Breast epithelium (tissue), 4 donors: Measurements from ENCODE around the gene FOXS1. TPM values are rescaled to one million over a fixed set of nuclear protein-coding genes. Genes with fewer than 3 reads are reported as not detected.

ENCODE experiments used
- DNase-seq, 2 donors: peaks; one replicate each; pipeline ENCODE4 v3.0.0-alpha.2; 2019; ENCODE audit warnings: low spot score in 2 of 2
- H3K27ac ChIP-seq, 2 donors: fragments of 200-600 bp; sonication (generic) in 1 of 2; one replicate each; pipeline ENCODE4 v1.5.1; 2016 to 2019; ENCODE audit warnings: mild to moderate bottlenecking in 1 of 2
- H3K27me3 ChIP-seq, 2 donors: fragments of 200-600 bp; sonication (generic) in 1 of 2; one replicate each; pipeline versions ENCODE4 v1.5.1 to v1.6.0; 2017 to 2019; ENCODE audit warnings: control low read depth in 1 of 2, mild to moderate bottlenecking in 1 of 2
- H3K36me3 ChIP-seq: fragments of 200-600 bp; one replicate; pipeline ENCODE4 v1.5.1; 2019
- H3K4me1 ChIP-seq, 2 donors: fragments of 200-600 bp; sonication (generic); one replicate each; pipeline ENCODE4 v1.5.1; 2016 to 2019; ENCODE audit warnings: control low read depth in 1 of 2
- H3K4me3 ChIP-seq, 3 donors: fragments of 200-600 bp; sonication (generic); 1 replicate in 2 of 3; 2 replicates in 1 of 3; pipeline ENCODE4 v1.5.1; 2016 to 2019; ENCODE audit warnings: mild to moderate bottlenecking in 3 of 3, moderate library complexity in 2 of 3
- H3K9me3 ChIP-seq, 2 donors: fragments of 200-600 bp; sonication (generic) in 1 of 2; one replicate each; pipeline ENCODE4 v1.5.1; 2016 to 2019; ENCODE audit warnings: control low read depth in 1 of 2
- CTCF ChIP-seq, 3 donors: fragments of 450-650 bp; IDR thresholded peaks; one replicate each; pipeline ENCODE4 v1.5.1; 2016 to 2017; ENCODE audit warnings: antibody characterized with exemption in 3 of 3, mild to moderate bottlenecking in 3 of 3, moderate library complexity in 3 of 3
- POLR2A ChIP-seq: fragments of 450-650 bp; IDR thresholded peaks from one replicate; pipeline ENCODE4 v1.6.1; 2016; ENCODE audit warnings: antibody characterized with exemption, mild to moderate bottlenecking, moderate library complexity
- POLR2AphosphoS5 ChIP-seq, 3 donors: sonication (generic); formaldehyde crosslinking; IDR thresholded peaks; one replicate each; pipeline ENCODE4 v1.6.1; 2017; ENCODE audit warnings: antibody characterized with exemption in 3 of 3
- intact Hi-C: fragments of 100-400 bp; cut with DNase I; formaldehyde crosslinking; loops from one replicate; pipeline ENCODE4 v1.15.1; 2023; ENCODE audit warnings: low total_unique reads
- total RNA-seq, 3 donors: library from RNA; depleted of rRNA; stranded (reverse); fragments of >200 nt; gene quantifications; one replicate each; pipeline ENCODE4 v1.1.0, GENCODE V29; 2016

The FOXS1 gene
- total RNA-seq, 3 donors from 2014 or later, result 0.44 to 0.98 TPM; not detected in 1

- Histone ChIP-seq H3K27ac (no peak overlapping the region), H3K36me3 (no peaks in the 10 kb centered on the region), H3K27me3 (no peaks in the 10 kb centered on the region), H3K4me1 (peaks cover 2 to 13% of the 10 kb centered on the region in 2 donors), H3K9me3 (no peaks in the 10 kb centered on the region), H3K4me3 (no peak overlapping the region)
- TF ChIP-seq POLR2AphosphoS5 (IDR thresholded peaks at IDR 0.05) (no peak), POLR2A (no peak), CTCF (IDR thresholded peaks at IDR 0.05) (peak in 2 of 3 donors; percentile 44 to 66)
- intact Hi-C loops, result no loop called here
- DNase-seq, result no peak
Observed at GRCh38 chr20:31833130-31833930, 12.1 kb downstream of the FOXS1 start.

GRCh38 chr20:31831771-31832306, 13.6 kb downstream of the FOXS1 start:
- intact Hi-C loops, result no loop called here
- TF ChIP-seq POLR2A, result no peak
- no peak for TF ChIP-seq POLR2AphosphoS5 (IDR thresholded peaks at IDR 0.05)
- no peak for TF ChIP-seq CTCF (IDR thresholded peaks at IDR 0.05)
- Histone ChIP-seq H3K4me3 (no peak overlapping the region), H3K27ac (no peak overlapping the region), H3K27me3 (no peaks in the 10 kb centered on the region), H3K4me1 (peaks cover 2 to 10% of the 10 kb centered on the region in 2 donors), H3K36me3 (no peaks in the 10 kb centered on the region), H3K9me3 (no peaks in the 10 kb centered on the region)
- DNase-seq, result no peak

GRCh38 chr20:31831211-31831610, 14.2 kb downstream of the FOXS1 start:
- no peak for DNase-seq
- Histone ChIP-seq H3K9me3 (no peaks in the 10 kb centered on the region), H3K4me1 (peaks cover 2 to 4% of the 10 kb centered on the region in 2 donors), H3K27ac (no peak overlapping the region), H3K4me3 (no peak overlapping the region), H3K36me3 (no peaks in the 10 kb centered on the region), H3K27me3 (no peaks in the 10 kb centered on the region)
- intact Hi-C loops, result no loop called here
- no peak for TF ChIP-seq POLR2A
- no peak for TF ChIP-seq CTCF (IDR thresholded peaks at IDR 0.05)
- no peak for TF ChIP-seq POLR2AphosphoS5 (IDR thresholded peaks at IDR 0.05)

- intact Hi-C loops, result no loop called here
Observed at GRCh38 chr20:31830406-31830981, 14.9 kb downstream of the FOXS1 start.

More at GRCh38 chr20:31830406-31830981, 14.9 kb downstream of the FOXS1 start:
- Histone ChIP-seq H3K4me1 (no peaks in the 10 kb centered on the region), H3K4me3 (no peak overlapping the region), H3K36me3 (no peaks in the 10 kb centered on the region), H3K9me3 (no peaks in the 10 kb centered on the region), H3K27ac (no peak overlapping the region), H3K27me3 (no peaks in the 10 kb centered on the region)
- no peak for DNase-seq
- TF ChIP-seq POLR2AphosphoS5 (IDR thresholded peaks at IDR 0.05), result no peak
- TF ChIP-seq CTCF (IDR thresholded peaks at IDR 0.05), result no peak
- no peak for TF ChIP-seq POLR2A
